Left ventricle myocardium inferior (tissue), 1 donor: ENCODE results near the gene LRP2. TPM values are rescaled to one million over a fixed set of nuclear protein-coding genes. Genes with fewer than 3 reads are reported as not detected.

ENCODE experiments used
- DNase-seq: peaks from one replicate; pipeline ENCODE4 v3.0.0-alpha.2; 2020
- H3K27ac ChIP-seq: fragments of 200-600 bp; replicated peaks from 2 replicates; pipeline ENCODE4 v1.8.0; 2021
- H3K27me3 ChIP-seq: fragments of 200-600 bp; 2 replicates; pipeline ENCODE4 v1.8.0; 2021; ENCODE audit warnings: low read depth
- H3K36me3 ChIP-seq: fragments of 200-600 bp; 2 replicates; pipeline ENCODE4 v1.8.0; 2021
- H3K4me1 ChIP-seq: fragments of 200-600 bp; 2 replicates; pipeline ENCODE4 v1.8.0; 2021
- H3K4me3 ChIP-seq: fragments of 200-600 bp; 2 replicates; pipeline ENCODE4 v1.8.0; 2021; ENCODE audit warnings: mild to moderate bottlenecking, moderate library complexity
- H3K9me3 ChIP-seq: fragments of 200-600 bp; replicated peaks from 2 replicates; pipeline ENCODE4 v1.8.0; 2021
- CTCF ChIP-seq: fragments of 200-600 bp; IDR thresholded peaks from 2 replicates; pipeline ENCODE4 v1.8.0; 2021; ENCODE audit warnings: antibody characterized with exemption, mild to moderate bottlenecking, borderline replicate concordance
- intact Hi-C: fragments of 100-400 bp; cut with micrococcal nuclease; formaldehyde crosslinking; loops from one replicate; pipeline ENCODE4 v1.11.0; 2022
- total RNA-seq: library from RNA; stranded (reverse); fragmentation: NEBNext Ultra II Directional; extraction: Animal tissue kit (Norgen Biotek cat#: 25700); gene quantifications from one replicate; pipeline ENCODE4 v1.2.1, GENCODE V29; 2021
- donor health status: DM: no; HTN: yes; CAD: no; lungs with severe emphysema.

The LRP2 gene
- total RNA-seq, 1 donor from 2014 or later = 0.05 TPM

GRCh38 chr2:169260246-169260645 lies 102.1 kb downstream of the LRP2 start:
- no peak for DNase-seq
- no peaks in the 10 kb centered on the region for H3K36me3 ChIP-seq
- H3K9me3 ChIP-seq = no peaks in the 10 kb centered on the region
- H3K27me3 ChIP-seq = peaks cover 36% of the 10 kb centered on the region
- intact Hi-C loops = no loop called here
- H3K27ac ChIP-seq = no peak overlapping the region
- H3K4me3 ChIP-seq = no peak overlapping the region
- no peak for TF ChIP-seq CTCF
- no peaks in the 10 kb centered on the region for H3K4me1 ChIP-seq

- Histone ChIP-seq H3K36me3 (no peaks in the 10 kb centered on the region), H3K9me3 (no peaks in the 10 kb centered on the region), H3K4me3 (no peak overlapping the region), H3K4me1 (no peaks in the 10 kb centered on the region), H3K27me3 (peaks cover 32% of the 10 kb centered on the region), H3K27ac (no peak overlapping the region)
- intact Hi-C loops = no loop called here
- no peak for TF ChIP-seq CTCF
- no peak for DNase-seq
Measured at GRCh38 chr2:169259402-169259801, 102.9 kb downstream of the LRP2 start.

- intact Hi-C loops = no loop called here
Measured at GRCh38 chr2:169258045-169258601, 104.2 kb downstream of the LRP2 start.

GRCh38 chr2:169254774-169255173 lies 107.6 kb downstream of the LRP2 start:
- TF ChIP-seq CTCF = no peak
- Histone ChIP-seq H3K36me3 (no peaks in the 10 kb centered on the region), H3K27me3 (peaks cover 25% of the 10 kb centered on the region), H3K4me1 (no peaks in the 10 kb centered on the region), H3K27ac (no peak overlapping the region), H3K4me3 (no peak overlapping the region), H3K9me3 (no peaks in the 10 kb centered on the region)
- DNase-seq = no peak
- intact Hi-C loops = no loop called here

More at GRCh38 chr2:169258045-169258601, 104.2 kb downstream of the LRP2 start:
- no peak overlapping the region for H3K4me3 ChIP-seq
- H3K36me3 ChIP-seq = no peaks in the 10 kb centered on the region
- H3K9me3 ChIP-seq = no peaks in the 10 kb centered on the region
- no peak overlapping the region for H3K27ac ChIP-seq
- H3K27me3 ChIP-seq = peaks cover 32% of the 10 kb centered on the region
- H3K4me1 ChIP-seq = no peaks in the 10 kb centered on the region
- DNase-seq = no peak
- no peak for TF ChIP-seq CTCF

- no peak for TF ChIP-seq CTCF
- H3K27me3 ChIP-seq = no peaks in the 10 kb centered on the region
- no peaks in the 10 kb centered on the region for H3K4me1 ChIP-seq
- DNase-seq = no peak
- H3K27ac ChIP-seq = no peak overlapping the region
- intact Hi-C loops = no loop called here
- no peak overlapping the region for H3K4me3 ChIP-seq
- no peaks in the 10 kb centered on the region for H3K36me3 ChIP-seq
- H3K9me3 ChIP-seq = no peaks in the 10 kb centered on the region
Measured at GRCh38 chr2:169247211-169247610, 115.1 kb downstream of the LRP2 start.
